GM19455 (cell line): ENCODE data around the gene MAPKAPK3.

Experiments used
- ATAC-seq: cut with Tn5 transposase; IDR thresholded peaks from one replicate; pipeline ENCODE4 v1.9.1; 2021; ENCODE audit not compliant: unreplicated experiment

Gene MAPKAPK3

DNA sequence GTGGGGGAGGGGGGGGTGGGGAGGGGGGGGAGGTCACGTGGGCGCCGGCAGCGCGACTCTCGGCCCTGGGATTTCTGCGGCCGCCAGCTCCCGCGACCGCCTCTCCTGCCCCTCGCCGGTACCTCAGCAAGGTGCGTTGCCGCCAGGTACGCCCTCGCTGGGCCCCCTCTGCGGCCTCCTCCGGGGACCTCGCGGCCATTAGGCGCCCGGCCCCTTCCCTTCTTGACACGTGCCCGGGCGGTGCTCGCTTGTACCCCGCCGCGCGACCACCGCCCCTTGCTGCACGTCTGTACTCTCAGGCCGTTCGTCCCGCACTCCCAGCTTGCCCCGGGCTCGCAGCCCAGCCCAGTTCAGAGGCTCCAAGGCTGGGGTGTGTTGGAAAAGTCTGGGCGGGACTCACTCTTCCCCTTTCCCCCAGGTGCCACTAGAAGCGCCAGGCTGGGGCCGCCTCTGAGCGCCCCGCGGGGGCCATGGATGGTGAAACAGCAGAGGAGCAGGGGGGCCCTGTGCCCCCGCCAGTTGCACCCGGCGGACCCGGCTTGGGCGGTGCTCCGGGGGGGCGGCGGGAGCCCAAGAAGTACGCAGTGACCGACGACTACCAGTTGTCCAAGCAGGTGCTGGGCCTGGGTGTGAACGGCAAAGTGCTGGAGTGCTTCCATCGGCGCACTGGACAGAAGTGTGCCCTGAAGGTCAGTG, at the start of gene MAPKAPK3:
Gene MAPKAPK3, plus strand, starts transcription at position 56 of the 696 bp plus-strand sequence. Its CDS starts 415 bp downstream, at position 471.
- peak; percentile 14 for ATAC-seq

DNA sequence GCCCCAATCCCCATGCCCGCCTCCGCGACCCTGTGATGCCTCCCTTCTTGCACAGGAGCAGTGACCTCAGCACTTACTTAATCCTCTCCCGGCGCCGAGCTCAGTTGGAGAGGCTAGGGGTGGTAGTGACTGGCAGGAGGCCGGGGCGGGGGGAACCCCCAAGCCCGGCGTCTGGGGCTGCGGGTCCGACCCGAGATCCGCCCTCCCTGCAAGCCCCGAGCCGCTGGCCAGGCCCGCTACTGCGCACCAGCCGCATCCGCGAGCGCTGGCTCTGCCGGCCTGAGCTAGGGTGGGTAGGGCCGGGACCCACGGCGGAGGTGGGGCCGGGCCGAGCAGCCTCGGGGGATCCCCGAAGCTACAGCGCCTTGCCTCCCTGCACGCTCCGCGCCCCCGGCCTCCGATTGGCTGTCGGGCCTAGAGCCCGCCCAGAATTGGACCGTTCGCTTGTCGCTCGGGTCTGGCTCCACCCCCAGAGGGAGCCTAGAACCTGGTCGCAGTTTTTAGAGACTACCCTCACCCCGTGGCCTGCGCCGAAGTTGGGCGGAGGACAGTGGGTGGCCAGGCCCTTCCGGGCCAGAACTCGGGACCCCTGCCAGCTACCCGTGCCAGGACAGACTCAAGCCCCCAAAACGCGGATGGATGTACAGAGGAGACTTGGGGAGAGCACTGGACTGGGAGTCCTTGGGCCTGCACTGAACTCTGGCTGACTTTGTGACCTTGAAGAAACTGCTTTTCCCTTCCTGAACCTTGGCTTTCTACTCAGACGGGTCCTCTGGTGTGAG, 49.4 kb upstream of the MAPKAPK3 start, which contains the start of gene C3orf18:
Gene C3orf18, minus strand, starts transcription at position 362 of the 782 bp plus-strand sequence. CDS start 2,048 bp downstream, outside the sequence.
- ATAC-seq: peak; percentile 84

DNA sequence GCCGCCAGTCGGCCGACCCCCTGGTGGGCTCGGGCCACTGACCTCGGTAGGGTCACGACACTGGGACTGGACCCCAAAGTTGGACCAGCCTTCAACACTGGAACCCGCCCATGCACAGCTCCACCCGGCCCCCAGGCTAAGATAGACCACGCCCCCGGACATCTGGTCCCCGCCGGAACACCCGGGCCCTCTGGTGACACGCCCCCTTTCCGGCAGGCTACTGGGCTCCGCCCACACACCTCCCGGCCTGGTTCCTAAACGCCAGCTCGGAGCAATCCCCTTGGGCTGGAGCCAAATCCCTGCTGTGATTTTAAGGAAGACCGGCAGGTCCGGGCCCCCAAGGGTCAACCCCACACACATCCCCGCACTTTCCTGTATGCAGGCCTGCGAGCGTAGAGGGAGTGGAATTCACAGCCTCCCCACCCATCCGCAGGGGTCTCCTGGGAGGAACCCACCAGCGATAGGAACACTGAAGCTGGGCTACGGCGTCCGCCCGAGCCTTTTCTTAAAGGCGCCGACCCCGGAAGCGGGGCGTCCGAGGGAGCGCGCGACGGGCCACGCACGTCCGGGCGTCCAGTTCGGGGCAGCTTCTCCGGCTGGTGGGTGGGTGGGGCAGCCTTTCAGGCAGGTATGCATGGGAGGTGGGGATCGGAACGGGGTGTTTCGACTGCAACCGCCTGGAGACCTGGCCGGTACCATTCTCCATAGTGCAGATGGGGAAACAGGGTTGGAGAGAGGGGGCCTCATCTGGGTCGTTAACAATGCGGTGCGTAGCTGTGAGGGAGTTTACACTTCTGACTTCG, 47.8 kb upstream of the MAPKAPK3 start, which contains the start of gene HEMK1:
Gene HEMK1, plus strand, starts transcription at position 576 of the 803 bp plus-strand sequence. CDS start 1,583 bp downstream, outside the sequence.
- peak; percentile 66 for ATAC-seq

DNA sequence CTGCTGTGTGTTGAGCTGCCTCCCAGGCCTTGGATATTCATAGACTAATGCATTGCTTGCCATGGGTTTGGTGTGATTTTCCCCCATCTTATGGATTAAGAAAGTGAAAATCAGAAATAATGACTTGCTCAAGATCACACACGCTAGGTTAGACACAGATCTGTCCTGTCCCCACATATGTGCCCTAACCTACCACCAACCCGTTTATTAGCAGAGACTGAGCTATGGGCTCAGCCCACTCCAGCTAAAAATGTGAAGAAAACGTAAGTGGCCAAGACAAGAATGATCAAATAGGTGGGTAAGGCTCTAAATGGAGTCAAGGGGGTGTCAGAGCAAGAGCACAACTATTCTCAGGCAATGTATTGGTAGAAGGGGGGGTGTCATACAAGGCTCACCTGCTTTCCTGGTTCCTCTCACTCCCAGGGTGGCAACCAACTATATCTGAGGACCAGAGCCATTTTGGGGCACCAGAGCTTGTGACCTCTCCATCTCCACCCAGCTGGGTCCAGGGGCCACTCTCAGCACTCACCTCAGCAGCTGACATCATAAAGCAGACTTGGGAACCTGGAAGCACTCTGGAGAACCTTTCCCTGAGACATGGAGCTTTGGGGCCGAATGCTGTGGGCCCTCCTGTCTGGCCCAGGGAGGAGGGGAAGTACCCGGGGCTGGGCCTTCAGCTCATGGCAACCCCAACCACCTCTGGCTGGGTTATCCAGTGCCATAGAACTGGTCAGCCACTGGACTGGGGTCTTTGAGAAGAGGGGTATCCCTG, 46.3 kb upstream of the MAPKAPK3 start:
- no peak for ATAC-seq

DNA sequence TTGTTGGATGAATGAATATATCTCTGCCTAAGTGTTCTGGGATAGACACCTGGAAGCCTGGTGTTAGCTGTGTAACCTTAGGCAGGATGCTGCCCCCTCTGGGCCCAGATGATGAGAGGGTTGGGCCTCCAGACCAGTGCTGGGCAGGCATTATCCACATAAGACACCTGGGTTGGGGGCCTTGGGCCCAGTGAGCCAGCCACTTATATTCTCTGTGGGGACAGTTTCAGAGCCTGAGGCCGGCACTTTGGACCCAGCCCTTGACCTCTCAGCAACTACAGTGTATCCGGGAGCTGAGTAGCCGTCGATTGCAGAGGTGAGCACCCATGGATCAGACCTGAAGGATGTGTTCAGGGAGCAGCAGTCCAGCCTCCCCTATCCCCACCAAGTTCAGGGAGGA, 45.5 kb upstream of the MAPKAPK3 start:
- ATAC-seq: no peak

DNA sequence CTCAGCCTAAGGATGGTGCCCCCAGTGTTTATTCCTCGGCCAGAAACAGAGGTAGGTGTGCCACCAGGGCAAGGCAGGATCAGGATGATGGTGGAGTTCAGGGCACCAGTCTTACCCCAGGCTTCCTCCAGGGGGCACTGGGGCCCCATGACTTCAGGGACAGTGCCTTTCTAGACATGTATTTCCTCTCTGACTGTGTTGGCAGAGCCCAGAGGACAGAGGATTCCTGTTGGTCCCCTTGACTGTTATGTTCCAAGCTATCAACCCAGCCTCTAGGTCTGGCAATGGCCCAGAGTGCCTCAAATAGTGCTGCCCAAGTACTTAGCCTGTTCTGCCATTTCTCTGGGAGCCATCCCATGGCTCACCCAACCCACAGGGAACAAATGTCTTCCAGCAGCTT, 44.8 kb upstream of the MAPKAPK3 start:
- no peak for ATAC-seq

DNA sequence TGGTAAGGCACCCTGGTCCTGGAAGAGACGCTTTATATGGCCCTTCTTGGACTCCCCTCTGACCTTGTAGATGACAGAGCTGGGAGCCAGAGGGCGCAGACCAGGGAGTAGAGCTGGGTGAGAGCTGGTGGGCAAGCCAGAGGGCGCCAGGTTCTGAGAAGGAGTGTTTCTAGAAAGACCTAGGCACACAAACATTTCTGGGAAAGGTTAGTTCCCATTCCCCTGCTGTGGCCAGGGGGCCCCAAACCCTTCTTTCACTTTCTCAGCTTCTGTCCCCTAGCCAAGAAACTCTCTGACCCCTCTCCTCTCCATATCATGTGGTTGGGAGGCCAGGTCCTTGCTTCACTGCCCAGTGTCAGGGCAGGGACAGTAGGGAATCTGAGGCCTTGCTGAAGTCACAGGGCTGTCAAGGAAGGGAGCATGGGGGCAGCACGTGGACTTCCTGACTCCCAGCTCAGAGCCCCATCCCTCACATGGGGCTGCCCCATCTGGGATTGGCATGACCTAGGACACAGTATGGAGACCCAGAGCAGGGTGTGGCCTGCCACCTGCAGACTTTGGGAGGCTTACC, 44.1 kb upstream of the MAPKAPK3 start:
- ATAC-seq: no peak

DNA sequence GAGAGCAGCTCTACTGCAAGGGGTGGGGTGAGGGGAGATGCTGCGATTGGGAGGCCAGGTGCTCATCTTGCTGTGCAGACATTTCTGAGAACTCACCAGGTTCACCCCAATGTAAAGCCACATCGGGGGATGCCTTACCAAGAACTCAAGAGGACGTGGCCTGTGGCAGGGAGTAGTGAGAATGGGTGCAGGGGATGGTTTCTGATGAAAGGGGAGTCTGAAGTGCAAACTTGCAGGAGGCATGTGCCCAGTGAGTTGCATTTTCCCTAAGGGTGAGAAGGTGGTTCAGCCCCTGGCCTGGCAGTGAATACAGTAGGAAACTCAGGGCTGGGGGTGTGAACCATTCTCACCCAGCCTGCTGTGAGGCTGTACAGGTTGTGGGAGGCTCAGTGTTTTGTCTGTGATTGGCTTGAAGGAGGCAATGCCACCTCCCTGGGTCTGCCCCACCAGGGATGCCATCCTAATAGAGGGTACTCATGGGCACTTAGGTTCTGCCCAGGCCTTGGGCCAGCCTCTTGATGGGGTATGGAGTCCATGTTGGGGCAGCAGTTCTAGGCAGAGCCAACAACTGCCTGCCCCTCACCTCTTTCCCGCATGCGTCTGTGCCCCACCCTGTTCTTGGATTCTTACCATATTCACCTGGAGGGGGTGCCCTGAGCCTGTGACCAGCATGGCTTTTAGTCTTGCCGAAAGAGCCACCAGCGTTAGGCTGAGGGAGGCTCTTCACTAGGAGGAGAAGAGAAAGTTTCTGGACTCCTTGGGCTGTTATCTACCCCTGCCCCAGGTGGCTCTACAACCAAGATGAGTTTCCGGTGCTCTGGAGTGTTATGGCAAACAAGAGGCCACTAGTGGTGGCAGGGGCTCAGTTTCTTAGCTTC, 43.1 kb upstream of the MAPKAPK3 start:
- ATAC-seq: no peak

DNA sequence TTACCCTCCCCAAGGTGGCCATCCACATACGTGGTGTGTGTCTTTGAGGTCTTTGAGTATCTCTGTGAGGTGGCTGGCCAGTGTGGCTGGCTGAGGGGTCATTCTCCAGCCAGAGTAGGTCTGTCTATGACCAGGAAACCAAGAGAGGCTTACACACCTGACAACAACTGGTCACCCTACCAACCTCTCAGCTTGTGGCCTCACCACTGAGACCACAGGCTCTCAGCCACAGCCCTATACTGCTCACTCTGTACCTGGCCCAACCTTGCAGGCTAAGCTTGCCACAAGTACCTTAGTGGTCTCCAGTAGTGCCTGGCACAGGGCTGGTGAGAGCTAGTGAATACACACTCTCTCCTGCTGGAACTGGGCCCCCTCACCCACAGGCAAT, 42.5 kb upstream of the MAPKAPK3 start:
- no peak for ATAC-seq

DNA sequence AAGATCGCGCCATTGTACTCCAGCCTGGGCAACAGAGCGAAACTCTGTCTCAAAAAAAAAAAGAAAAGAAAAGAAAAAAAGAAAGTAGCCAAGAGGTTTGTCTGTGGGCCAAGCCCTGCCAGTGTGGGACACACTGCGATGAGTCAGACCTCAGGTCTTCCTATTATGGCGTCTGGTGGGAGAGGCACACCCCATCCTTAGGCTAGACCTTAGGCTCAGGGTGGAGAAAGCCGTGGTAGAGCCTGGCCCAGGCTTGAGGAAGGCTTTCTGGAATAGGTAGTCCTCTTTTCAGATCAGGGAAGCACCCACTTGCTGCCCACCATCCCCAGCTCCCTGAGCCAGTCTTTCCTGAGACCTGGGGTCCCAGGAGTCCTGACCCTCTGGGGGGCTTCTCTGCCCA, 41.6 kb upstream of the MAPKAPK3 start:
- ATAC-seq: no peak

DNA sequence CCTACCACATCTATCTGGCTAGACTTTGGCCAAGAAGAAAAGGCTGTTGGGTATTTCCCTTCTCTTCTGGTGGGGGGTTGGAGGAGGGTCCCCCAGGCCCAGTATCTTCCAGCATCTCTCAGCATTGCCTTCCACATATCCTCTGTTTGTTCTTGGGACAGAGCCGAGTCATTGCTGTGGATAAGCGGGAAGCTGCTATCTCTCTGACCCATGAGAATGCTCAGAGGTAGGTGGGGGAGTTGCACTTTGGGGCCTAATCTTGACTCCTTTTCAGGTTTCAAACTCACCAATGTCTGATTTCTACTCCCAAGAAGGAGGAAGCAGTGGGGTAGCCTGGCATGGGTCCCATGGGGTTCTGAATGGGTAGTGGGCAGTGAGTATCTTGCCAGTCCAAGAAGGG, 39.6 kb upstream of the MAPKAPK3 start:
- no peak for ATAC-seq

DNA sequence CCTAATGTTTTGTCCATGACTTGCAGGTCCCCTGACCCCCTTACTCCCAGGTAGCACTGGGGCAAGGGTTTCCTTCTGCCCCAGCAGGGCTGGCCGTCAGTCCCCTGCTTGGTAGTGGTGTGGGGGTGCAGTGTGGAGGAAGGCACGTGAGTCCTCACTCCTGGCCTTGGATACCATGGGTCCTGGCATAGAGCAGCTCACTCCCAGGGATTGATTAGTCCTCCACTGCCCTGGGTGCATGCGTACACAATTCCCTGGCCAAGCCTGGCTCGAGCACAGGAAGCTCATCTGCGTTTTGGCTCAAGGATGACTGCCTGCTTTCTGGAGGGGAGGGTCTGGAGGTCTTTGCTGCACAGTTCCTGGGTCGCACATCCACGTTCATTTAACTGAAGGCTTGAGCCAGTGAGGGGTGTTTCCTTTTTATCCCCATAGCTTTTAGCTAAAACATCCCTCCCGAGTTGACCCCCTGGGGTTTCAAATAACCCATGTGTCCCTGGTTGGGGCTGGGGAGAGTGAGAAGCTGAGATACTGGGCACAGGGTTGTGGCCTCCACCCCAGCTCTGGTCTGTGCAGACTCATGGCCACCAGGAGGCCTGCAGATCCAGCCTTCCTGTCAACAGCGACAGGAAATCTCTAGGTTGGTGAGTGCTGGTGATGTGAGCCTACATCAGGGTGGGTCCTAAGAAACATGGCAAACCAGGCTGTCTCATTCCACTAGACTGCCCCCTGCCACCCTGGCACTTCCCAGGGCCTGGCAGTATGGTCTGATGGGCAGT, 36.1 kb upstream of the MAPKAPK3 start:
- ATAC-seq: no peak

DNA sequence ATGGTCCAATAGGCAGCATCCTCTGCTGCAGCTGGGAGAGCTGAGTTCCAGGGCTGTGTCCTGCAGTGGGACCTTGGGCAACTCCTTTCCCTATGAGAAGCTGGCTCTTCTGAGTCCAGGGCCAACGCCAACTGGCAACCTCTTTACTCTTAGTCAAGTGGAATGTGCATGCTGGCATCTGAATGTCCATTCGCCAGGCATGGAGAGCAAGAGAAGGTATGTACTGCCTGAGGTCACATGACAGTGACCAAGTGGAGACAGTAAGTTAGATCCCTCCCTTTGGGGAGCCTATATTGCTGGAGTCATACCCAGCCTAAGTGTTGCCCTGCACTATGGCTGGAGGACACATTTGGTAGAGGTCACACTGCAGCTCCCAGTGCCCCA, 35.5 kb upstream of the MAPKAPK3 start:
- no peak for ATAC-seq

DNA sequence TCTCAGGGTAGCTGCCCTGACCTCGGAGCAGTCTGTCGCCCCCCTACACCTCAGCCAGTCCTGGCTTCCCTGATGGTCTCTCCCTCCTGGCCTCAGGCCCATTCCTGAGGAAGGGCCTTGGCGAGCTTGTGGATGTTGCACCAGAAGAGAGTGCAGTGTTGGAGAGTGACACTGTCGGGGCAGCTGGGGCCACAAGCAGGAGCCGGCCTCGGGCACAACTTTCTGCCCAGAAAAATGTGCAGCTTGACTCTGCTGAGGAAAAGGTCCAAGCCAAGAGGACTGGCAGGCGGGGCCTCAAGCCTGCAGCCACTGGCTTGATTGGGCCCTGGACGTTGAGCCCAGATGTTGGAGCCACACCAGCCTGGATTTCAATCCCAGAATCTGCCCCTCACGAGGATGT, 34.9 kb upstream of the MAPKAPK3 start:
- no peak for ATAC-seq

DNA sequence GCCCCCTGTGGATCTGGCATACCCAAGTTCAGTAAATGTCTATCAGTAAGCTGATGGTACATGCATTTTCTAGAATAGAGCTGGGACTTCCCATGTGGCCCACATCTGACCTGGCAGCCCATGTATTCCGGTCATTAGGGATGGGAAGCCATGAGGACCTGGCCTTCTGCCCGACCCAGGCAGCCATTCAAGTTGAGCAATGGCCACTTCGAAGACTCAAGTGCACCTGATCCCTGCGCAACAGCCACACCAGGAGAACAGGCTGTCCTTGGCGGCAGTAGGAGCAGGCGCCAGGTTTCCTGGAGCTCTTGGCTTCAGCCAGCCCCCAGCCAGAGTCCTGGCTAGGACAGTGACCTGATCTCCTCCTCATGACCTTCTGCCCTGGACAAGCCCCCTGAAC, 33.1 kb upstream of the MAPKAPK3 start:
- ATAC-seq: no peak

DNA sequence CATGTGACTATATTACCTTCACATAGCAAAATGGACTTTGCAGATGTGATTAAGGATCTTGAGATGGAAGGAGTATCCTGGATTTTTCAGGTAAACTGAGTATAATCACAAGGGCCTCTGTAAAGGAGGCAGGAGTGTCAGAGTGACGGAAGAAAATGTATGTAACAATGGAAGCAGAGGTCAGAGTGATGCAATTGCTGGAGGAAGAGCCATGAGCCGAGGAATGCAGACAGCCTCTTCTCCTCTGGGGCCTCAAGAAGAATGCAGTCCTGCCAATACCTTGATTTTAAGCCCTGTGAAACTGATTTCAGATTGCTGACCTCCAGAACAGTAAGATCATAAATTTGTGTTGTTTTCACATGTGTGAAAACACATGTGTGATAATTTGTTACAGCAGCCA, 32.6 kb upstream of the MAPKAPK3 start:
- no peak for ATAC-seq

DNA sequence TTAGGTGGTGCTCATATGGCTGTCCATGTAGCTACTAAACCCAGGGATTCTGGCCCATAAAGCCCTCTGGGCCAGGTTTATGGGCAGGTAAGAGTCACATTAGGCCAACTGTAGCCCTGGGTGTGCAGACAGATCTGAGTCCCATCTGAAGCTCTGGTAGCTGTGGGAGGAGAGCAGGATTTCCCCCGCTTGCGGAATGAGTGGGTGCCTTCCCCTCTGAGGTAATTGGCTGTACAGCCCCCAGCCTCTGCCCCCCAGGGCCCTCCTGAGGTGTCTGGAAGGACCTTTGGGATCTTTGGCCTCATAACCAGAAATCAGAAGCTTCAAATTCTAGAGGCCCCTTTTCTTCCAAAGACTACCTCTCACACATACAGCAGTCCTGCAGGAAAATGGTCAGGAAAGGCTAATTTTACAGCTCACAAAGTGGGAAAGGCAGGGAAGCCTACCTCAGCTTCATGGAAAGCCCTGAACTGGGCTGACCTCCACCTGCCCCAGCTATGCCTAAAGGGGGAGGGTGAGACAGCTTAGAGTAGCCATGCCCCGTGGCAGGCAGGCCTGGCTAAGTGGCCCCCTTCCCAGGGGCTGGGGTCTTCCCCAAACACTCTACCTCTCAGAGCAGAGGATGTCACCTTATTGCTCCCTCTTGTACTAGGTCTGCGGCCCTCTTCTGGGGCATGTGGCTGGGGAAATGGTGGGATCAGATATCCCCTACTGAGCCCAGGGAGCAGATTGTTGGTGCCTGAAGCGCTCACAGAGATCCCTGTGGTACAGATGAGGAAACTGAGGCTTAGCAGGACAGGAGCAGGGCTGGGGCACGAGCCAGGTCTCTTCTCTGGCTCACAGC, 30.8 kb upstream of the MAPKAPK3 start:
- no peak for ATAC-seq

DNA sequence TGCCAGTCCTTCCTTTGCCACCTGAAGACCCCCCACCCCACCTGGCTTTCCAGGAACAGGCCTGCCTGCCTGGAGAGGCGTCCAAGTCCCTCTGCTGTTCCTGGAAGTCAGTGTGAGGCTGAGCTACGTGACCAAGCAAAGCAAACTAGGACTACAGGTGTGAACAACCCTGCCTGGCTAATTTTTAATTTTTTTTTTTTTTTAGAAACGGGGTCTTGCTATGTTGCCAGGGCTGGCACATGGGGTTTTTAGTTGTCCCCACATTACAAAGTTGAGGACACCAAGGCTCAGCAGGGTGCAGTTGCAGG, 30.2 kb upstream of the MAPKAPK3 start:
- ATAC-seq: no peak
